PC-3 (cell line): ENCODE results near the gene TRRAP. TPM values are rescaled to one million over a fixed set of nuclear protein-coding genes. Genes with fewer than 3 reads are reported as not detected.

Experiments
- ATAC-seq: fragments of 200-7000 bp; cut with Tn5 transposase; 2 replicates; pipeline ENCODE4 v1.9.1; 2020; ENCODE audit warnings: mild to moderate bottlenecking, moderate library complexity
- BruUV-seq: library from RNA; stranded (reverse); fragments of 400-500 nt; replicated peaks from 2 replicates; lab custom pipeline; 2021; lab: Mats Ljungman, UMichigan
- CTCF ChIA-PET: fragments of 300-600 bp; sonication (Branson Sonifier 250); formaldehyde crosslinking; loops from one replicate; lab custom pipeline; 2022; ENCODE audit warnings: antibody characterized with exemption; lab: Charles Lee
- POLR2A ChIA-PET: fragments of 300-600 bp; sonication (Branson Sonifier 250); formaldehyde crosslinking; loops from one replicate; lab custom pipeline; 2022; ENCODE audit warnings: antibody characterized with exemption; ENCODE audit not compliant: unreplicated experiment; lab: Charles Lee
- DNase-seq: peaks from one replicate; pipeline ENCODE4 v3.0.0-alpha.2; 2015
- H2AFZ ChIP-seq: fragments of 300-600 bp; sonication (generic); 2 replicates; pipeline ENCODE4 v1.6.0; 2016; ENCODE audit warnings: antibody characterized with exemption, low read length
- H3F3A ChIP-seq: fragments of 300-600 bp; sonication (generic); one replicate; pipeline ENCODE4 v1.6.0; 2017; ENCODE audit warnings: antibody characterized with exemption, low read length, control low read depth, mild to moderate bottlenecking; ENCODE audit not compliant: unreplicated experiment
- H3K27ac ChIP-seq: fragments of 300-600 bp; sonication (generic); 2 replicates; pipeline ENCODE4 v1.5.1; 2016; ENCODE audit warnings: mild to moderate bottlenecking, low read length
- H3K27me3 ChIP-seq: fragments of 300-600 bp; sonication (generic); 2 replicates; pipeline ENCODE4 v1.6.1; 2016; ENCODE audit warnings: low read length, mixed read lengths
- H3K36me3 ChIP-seq: fragments of 300-600 bp; sonication (generic); 2 replicates; pipeline ENCODE4 v1.6.1; 2016; ENCODE audit warnings: low read depth, mixed run types, low read length, mixed read lengths
- H3K4me1 ChIP-seq: fragments of 300-600 bp; sonication (generic); 2 replicates; pipeline ENCODE4 v1.5.1; 2016; ENCODE audit warnings: low read length; ENCODE audit not compliant: insufficient read depth
- H3K4me2 ChIP-seq: fragments of 300-600 bp; sonication (generic); 2 replicates; pipeline ENCODE4 v1.6.0; 2016; ENCODE audit warnings: low read length
- H3K4me3 ChIP-seq: fragments of 300-600 bp; sonication (generic); 2 replicates; pipeline ENCODE4 v1.5.1; 2016; ENCODE audit warnings: mild to moderate bottlenecking, low read length, mixed read lengths
- H3K79me2 ChIP-seq: fragments of 300-600 bp; sonication (generic); 2 replicates; pipeline ENCODE4 v1.6.1; 2017; ENCODE audit warnings: low read length, mixed read lengths
- H3K9ac ChIP-seq: fragments of 300-600 bp; sonication (generic); 2 replicates; pipeline ENCODE4 v1.6.0; 2016; ENCODE audit warnings: mild to moderate bottlenecking, low read length
- H3K9me2 ChIP-seq: fragments of 300-600 bp; sonication (generic); replicated peaks from 2 replicates; pipeline ENCODE4 v1.6.1; 2016; ENCODE audit warnings: mixed run types, low read length, mixed read lengths
- H3K9me3 ChIP-seq: fragments of 300-600 bp; sonication (generic); 2 replicates; pipeline ENCODE4 v1.6.1; 2016; ENCODE audit warnings: low read length, mixed read lengths
- H4K20me1 ChIP-seq: fragments of 300-600 bp; sonication (generic); 2 replicates; pipeline ENCODE4 v1.6.1; 2016; ENCODE audit warnings: low read length, mixed read lengths
- CTCF ChIP-seq: fragments of 300-600 bp; sonication (generic); conservative IDR thresholded peaks from 2 replicates; pipeline ENCODE4 v1.5.1; 2017; ENCODE audit warnings: antibody characterized with exemption, low read depth, mild to moderate bottlenecking, low read length
- EZH2 ChIP-seq: fragments of 300-600 bp; sonication (generic); IDR thresholded peaks from one replicate; pipeline ENCODE4 v1.6.1; 2017; ENCODE audit warnings: antibody characterized with exemption, mild to moderate bottlenecking, low read length; ENCODE audit not compliant: unreplicated experiment
- EZH2phosphoT487 ChIP-seq: fragments of 300-600 bp; sonication (generic); IDR thresholded peaks from 2 replicates; pipeline ENCODE4 v1.6.1; 2018; ENCODE audit warnings: mild to moderate bottlenecking, antibody characterized with exemption, low read length, borderline replicate concordance
- intact Hi-C: fragments of 100-400 bp; cut with micrococcal nuclease; formaldehyde crosslinking; loops from 2 replicates; pipeline ENCODE4 v1.9.0; 2023
- total RNA-seq: library from RNA; depleted of rRNA; stranded (reverse); fragments of >200 nt; gene quantifications from 2 replicates; pipeline ENCODE4 v1.2.3, GENCODE V29; 2014

Gene TRRAP
- total RNA-seq, 1 experiment from 2014 or later: 17.7 TPM

DNA sequence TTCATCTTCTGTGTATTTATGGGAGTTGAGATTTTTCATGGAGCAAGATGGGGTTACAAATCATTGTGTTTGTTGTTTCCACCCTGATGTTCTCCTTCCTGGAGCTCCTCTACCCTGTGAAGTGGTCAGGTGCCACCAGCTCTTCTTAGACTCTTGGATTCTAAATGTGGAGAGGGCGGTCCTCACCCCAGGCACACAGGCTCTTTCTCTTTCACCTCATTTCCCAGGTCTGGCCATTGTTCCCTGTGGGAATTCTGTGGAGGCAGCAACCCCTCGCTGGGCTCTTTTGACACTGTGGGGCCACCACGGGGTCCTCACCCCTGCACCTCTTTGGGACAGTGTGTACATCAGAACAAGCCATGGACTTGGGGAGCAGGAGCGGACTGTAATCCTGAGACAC is 95.9 kb downstream of the TRRAP start:
- peaks cover 59% of the 10 kb centered on the region for H3K36me3 ChIP-seq
- POLR2A ChIA-PET: no interaction called here

DNA sequence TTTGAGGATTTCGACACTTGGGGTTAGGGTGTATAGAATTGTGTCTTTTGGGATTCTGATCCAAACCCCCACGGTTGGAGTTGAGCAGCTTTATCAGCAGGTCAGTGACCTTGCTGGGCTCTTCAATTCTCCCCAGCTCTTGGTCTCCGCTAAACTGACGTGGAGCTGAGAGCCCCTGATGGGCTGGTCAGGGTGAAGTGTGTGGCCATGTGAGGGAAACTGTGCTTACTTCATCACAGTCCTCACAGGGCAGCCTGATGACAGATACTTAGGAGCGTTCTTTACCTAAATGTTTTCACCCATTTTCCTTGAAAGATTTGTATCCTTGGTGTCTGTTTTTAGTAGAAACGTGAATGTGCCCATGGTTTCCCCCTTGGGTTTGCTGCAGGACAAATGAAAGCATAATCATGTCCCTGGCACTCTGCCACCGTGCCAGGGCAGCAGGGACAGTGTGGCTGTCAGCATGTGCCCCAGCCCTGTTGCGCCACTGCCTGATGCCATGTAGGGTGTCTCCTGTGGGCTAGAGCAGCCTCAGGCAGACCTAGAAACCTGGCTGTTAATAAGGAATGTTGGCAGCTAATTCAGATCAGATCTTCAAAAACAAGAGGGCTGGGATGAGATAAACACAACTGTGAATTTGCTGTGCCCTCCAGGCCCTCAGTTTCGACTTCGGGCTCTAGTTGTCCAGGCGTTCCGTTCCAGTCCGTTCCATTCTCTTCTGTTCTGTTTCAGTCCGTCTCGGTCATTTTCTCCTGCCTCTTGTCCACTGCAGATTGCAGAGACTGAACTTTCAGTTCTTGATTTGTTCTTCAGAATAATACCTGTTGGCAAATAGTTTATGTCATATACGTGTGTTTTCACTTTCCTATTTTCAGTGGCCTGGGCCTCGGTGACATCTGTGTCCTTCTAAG is 96.8 kb downstream of the TRRAP start:
- POLR2A ChIA-PET: no interaction called here
- Histone ChIP-seq H3K27me3 (no peaks in the 10 kb centered on the region), H3K79me2 (no peaks in the 10 kb centered on the region), H3F3A (no peaks in the 10 kb centered on the region), H3K9me2 (no peaks in the 10 kb centered on the region), H3K9me3 (no peaks in the 10 kb centered on the region), H3K36me3 (peaks cover 69% of the 10 kb centered on the region), H3K27ac (no peak overlapping the region), H3K4me2 (no peak overlapping the region), H3K9ac (no peak overlapping the region), H3K4me3 (no peak overlapping the region), H2AFZ (no peak overlapping the region), H4K20me1 (no peaks in the 10 kb centered on the region), H3K4me1 (no peaks in the 10 kb centered on the region)
- CTCF ChIA-PET: no interaction called here
- TF ChIP-seq CTCF (no peak), EZH2 (no peak), EZH2phosphoT487 (no peak)
- no TSS peak for BruUV-seq
- DNase-seq (no peak), ATAC-seq (no peak)
- intact Hi-C loops: no loop called here

More for the DNA sequence above, 95.9 kb downstream of the TRRAP start:
- Histone ChIP-seq H3K4me2 (no peak overlapping the region), H3K79me2 (no peaks in the 10 kb centered on the region), H3K4me3 (no peak overlapping the region), H3K4me1 (no peaks in the 10 kb centered on the region), H2AFZ (no peak overlapping the region), H3K27ac (no peak overlapping the region), H3F3A (no peaks in the 10 kb centered on the region), H3K9me3 (no peaks in the 10 kb centered on the region), H4K20me1 (no peaks in the 10 kb centered on the region), H3K9ac (no peak overlapping the region), H3K27me3 (no peaks in the 10 kb centered on the region), H3K9me2 (no peaks in the 10 kb centered on the region)
- ATAC-seq (no peak), DNase-seq (no peak)
- intact Hi-C loops: no loop called here
- no TSS peak for BruUV-seq
- no peak for TF ChIP-seq EZH2phosphoT487
- no peak for TF ChIP-seq CTCF
- no peak for TF ChIP-seq EZH2
- CTCF ChIA-PET: no interaction called here
